Peyer's patch (tissue), 4 donors: ENCODE results near the gene RHOJ. TPM values are rescaled to one million over a fixed set of nuclear protein-coding genes. Genes with fewer than 3 reads are reported as not detected.

Experiments used
- DNase-seq, 3 donors: peaks; one replicate each; pipeline ENCODE4 v3.0.0-alpha.2; 2017 to 2019
- H3K27ac ChIP-seq, 4 donors: fragments of 200-600 bp; sonication (generic); one replicate each; pipeline ENCODE4 v1.5.1; 2016 to 2019
- H3K27me3 ChIP-seq, 2 donors: fragments of 200-600 bp; sonication (generic); one replicate each; pipeline ENCODE4 v1.5.1; 2019
- H3K36me3 ChIP-seq, 3 donors: fragments of 200-600 bp; sonication (generic); one replicate each; pipeline ENCODE4 v1.5.1; 2016 to 2019
- H3K4me1 ChIP-seq, 4 donors: fragments of 200-600 bp; sonication (generic); one replicate each; pipeline ENCODE4 v1.5.1; 2016 to 2019
- H3K4me3 ChIP-seq, 4 donors: fragments of 200-600 bp; sonication (generic); 1 replicate in 3 of 4; 2 replicates in 1 of 4; pipeline ENCODE4 v1.5.1; 2016 to 2019; ENCODE audit warnings: mild to moderate bottlenecking in 1 of 4
- H3K9me3 ChIP-seq, 4 donors: fragments of 200-600 bp; sonication (generic); one replicate each; pipeline ENCODE4 v1.5.1; 2016 to 2019; ENCODE audit warnings: mild to moderate bottlenecking in 1 of 4
- POLR2A ChIP-seq, 2 donors: fragments of 450-650 bp; IDR thresholded peaks; one replicate each; pipeline ENCODE4 v1.5.1; 2017; ENCODE audit warnings: antibody characterized with exemption in 2 of 2, mild to moderate bottlenecking in 2 of 2, moderate library complexity in 2 of 2
- total RNA-seq, 4 donors: library from RNA; depleted of rRNA; stranded (reverse); fragments of >200 nt; gene quantifications; one replicate each; pipeline ENCODE4 v1.1.0, GENCODE V29; 2016
- TF ChIP-seq, protein P1 (sequence below), 6 experiments: fragments of 450-650 bp in 4 of 6; fragments of 200-600 bp in 2 of 6; sonication (generic) in 1 of 6; IDR thresholded peaks; one replicate each; pipeline ENCODE4 v1.5.1; 2017 to 2019; ENCODE audit warnings: antibody characterized with exemption in 6 of 6, mild to moderate bottlenecking in 3 of 6, moderate library complexity in 1 of 6

The RHOJ gene
- total RNA-seq, 4 donors from 2014 or later: 3.0 to 43.7 (median 4.7) TPM

DNA sequence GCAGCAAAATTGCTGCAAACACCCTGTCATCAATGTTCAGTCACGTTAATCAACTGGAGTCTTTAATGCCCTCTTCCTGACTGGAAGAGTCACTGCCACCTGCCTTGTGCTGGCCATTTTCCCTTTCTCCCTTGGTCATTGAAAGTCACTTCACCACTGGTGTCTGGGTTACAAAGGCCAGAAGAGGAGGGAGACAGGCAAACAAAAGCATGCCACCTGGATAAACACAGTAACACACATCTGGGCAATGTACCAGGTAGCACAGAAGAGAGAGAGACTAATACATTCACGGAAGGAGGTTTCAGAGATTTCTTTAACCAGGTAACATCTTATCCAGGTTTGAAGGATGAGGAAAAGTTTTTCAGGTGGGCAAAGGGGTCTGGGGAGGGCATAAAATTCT is 81.8 kb downstream of the RHOJ start:
- no peaks in the 10 kb centered on the region for H3K4me1 ChIP-seq
- no peak overlapping the region for H3K27ac ChIP-seq
- H3K27me3 ChIP-seq: no peaks in the 10 kb centered on the region
- H3K9me3 ChIP-seq: no peaks in the 10 kb centered on the region
- no peak overlapping the region for H3K4me3 ChIP-seq
- no peak for TF ChIP-seq POLR2A (IDR thresholded peaks at IDR 0.05)
- TF ChIP-seq, protein P1, sequence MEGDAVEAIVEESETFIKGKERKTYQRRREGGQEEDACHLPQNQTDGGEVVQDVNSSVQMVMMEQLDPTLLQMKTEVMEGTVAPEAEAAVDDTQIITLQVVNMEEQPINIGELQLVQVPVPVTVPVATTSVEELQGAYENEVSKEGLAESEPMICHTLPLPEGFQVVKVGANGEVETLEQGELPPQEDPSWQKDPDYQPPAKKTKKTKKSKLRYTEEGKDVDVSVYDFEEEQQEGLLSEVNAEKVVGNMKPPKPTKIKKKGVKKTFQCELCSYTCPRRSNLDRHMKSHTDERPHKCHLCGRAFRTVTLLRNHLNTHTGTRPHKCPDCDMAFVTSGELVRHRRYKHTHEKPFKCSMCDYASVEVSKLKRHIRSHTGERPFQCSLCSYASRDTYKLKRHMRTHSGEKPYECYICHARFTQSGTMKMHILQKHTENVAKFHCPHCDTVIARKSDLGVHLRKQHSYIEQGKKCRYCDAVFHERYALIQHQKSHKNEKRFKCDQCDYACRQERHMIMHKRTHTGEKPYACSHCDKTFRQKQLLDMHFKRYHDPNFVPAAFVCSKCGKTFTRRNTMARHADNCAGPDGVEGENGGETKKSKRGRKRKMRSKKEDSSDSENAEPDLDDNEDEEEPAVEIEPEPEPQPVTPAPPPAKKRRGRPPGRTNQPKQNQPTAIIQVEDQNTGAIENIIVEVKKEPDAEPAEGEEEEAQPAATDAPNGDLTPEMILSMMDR (IDR thresholded peaks at IDR 0.05): no peak
- H3K36me3 ChIP-seq: no peaks in the 10 kb centered on the region
- no peak for DNase-seq

DNA sequence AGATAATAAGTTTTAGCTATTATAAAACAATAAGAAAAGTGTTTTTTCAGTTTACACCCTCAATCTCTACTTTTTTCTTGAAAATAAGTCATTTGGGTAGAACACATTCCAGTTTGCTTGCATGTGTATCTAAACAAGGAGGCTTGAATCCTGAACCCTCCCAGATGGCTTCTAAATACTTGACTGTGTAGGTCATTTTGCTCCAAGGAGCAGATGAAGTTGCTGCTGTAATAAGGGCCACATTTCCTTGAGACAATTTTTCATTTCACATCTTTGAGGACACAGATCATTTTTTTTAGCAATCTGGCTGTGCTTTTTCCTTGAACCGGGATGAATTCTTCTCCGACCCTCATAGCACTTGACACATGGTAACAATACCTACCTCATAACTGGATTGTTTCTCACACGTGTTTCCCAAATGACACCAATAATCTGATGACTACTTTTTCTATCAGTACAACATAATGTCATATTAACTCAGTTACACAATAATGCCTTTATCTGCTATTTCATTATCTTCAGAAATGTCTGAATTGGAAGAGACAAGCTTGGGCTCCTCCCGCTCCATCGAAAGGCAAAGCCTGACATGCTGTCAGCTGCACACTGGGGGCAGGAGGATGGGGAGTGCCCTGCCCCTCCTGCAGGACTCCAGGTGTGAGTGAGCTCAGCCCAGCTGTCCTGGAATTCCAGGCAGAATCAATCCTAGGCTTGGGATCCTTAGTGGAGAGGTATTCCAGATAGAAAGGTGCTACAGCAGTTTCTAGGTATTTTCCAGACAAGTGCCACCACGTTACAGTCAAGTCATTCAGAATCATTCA is 83.6 kb downstream of the RHOJ start:
- H3K4me3 ChIP-seq: no peak overlapping the region
- no peaks in the 10 kb centered on the region for H3K27me3 ChIP-seq
- no peaks in the 10 kb centered on the region for H3K4me1 ChIP-seq
- no peak for DNase-seq
- H3K9me3 ChIP-seq: no peaks in the 10 kb centered on the region
- no peaks in the 10 kb centered on the region for H3K36me3 ChIP-seq
- TF ChIP-seq, protein P1 (IDR thresholded peaks at IDR 0.05): no peak
- TF ChIP-seq POLR2A (IDR thresholded peaks at IDR 0.05): no peak
- H3K27ac ChIP-seq: no peak overlapping the region

DNA sequence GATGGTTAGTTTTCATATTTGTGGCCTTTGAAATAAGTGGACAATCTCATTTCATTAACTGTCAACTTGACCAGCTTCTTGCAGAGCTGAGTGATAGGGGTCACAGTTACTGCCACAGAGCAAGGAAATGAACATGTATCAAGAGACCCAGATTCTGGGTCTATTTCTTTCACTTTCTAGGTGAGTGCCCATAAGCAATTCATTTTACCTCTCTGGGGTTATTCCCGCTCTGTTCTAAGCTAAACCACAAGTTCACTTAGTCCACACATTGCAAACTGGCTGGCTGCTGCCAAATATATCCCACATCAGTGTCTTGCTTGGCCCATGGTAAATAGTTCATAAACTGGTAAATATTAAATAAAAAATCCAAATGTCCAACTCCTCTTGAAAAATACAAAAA is 84.6 kb downstream of the RHOJ start:
- no peak for TF ChIP-seq POLR2A (IDR thresholded peaks at IDR 0.05)
- Histone ChIP-seq H3K27ac (no peak overlapping the region), H3K36me3 (no peaks in the 10 kb centered on the region), H3K27me3 (no peaks in the 10 kb centered on the region), H3K9me3 (no peaks in the 10 kb centered on the region), H3K4me3 (no peak overlapping the region), H3K4me1 (no peaks in the 10 kb centered on the region)
- no peak for DNase-seq

DNA sequence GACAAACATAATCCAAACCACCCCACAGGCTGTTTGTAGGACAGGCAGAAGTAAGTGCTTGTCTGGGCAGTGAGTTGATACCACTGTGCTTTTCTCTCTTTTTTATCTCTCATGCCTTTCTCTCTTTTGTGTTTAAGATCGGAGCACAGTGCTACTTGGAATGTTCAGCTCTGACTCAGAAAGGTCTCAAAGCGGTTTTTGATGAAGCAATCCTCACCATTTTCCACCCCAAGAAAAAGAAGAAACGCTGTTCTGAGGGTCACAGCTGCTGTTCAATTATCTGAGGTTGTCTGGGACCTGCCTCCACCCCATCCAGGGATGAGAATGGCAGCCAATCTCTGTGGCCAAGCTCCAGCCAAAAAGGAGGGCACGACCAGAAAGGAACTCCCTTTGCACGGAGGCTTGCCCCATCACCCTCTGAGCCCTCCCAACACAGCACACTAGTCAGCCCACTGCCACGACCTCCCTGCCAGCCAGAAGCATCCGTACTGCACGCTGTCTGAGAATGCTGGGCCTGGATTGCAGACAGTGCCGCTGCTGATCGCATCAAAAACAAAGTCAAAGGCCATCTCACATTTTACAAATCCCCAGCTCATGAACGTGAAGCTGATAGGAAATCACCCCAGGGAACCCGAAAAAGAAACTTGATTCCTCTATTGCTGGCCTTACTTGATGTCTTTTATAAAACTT is 86.6 kb downstream of the RHOJ start:
- TF ChIP-seq POLR2A (IDR thresholded peaks at IDR 0.05): no peak
- TF ChIP-seq, protein P1 (IDR thresholded peaks at IDR 0.05): no peak
- H3K27ac ChIP-seq: no peak overlapping the region
- H3K4me1 ChIP-seq: no peaks in the 10 kb centered on the region
- no peak for DNase-seq
- no peaks in the 10 kb centered on the region for H3K36me3 ChIP-seq
- no peak overlapping the region for H3K4me3 ChIP-seq
- H3K9me3 ChIP-seq: no peaks in the 10 kb centered on the region
- H3K27me3 ChIP-seq: no peaks in the 10 kb centered on the region

DNA sequence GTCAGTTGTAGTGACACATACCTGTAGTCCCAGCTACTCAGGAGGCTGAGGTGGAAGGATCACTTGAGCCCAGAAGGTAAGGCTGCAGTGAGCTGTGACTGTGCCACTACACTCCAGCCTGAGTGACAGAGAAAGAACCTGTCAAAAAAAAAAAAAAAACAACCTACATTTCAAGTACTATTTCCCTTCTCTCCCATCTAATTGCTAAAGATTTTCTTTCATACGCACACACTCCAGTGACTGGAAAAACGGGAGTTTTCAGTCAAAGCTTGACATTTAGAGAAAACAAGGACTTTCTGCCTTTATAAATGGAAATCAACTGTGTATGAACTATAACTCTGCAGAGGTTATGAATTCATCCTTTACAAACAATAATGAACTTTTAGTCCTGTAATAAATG is 88.6 kb downstream of the RHOJ start:
- no peaks in the 10 kb centered on the region for H3K36me3 ChIP-seq
- H3K4me1 ChIP-seq: no peaks in the 10 kb centered on the region
- no peaks in the 10 kb centered on the region for H3K27me3 ChIP-seq
- no peak overlapping the region for H3K27ac ChIP-seq
- no peak for DNase-seq
- H3K9me3 ChIP-seq: no peaks in the 10 kb centered on the region
- TF ChIP-seq, protein P1 (IDR thresholded peaks at IDR 0.05): no peak
- no peak for TF ChIP-seq POLR2A (IDR thresholded peaks at IDR 0.05)
- H3K4me3 ChIP-seq: no peak overlapping the region

DNA sequence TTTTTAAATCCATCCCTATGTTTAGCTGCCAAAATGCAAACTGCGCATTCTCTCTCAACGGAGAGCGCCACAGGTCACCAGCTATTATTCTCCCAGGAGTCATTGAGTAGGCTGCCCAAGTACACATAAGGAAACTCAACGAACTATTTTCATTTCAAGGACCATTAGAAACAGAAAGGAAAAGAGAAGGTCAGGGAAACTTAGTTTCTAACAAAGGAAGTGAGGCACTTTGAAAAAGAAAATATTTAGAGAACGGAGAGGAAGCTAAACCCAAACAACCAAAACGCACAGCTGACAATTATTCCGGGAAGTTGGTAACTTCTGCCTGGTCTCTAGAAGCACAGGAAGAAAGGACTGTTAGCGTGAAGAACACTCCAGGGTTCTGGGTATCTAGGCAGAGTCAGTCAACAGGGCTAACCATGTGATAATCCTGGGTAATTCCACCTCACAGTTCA is 91.0 kb downstream of the RHOJ start:
- Histone ChIP-seq H3K36me3 (no peaks in the 10 kb centered on the region), H3K27me3 (no peaks in the 10 kb centered on the region), H3K27ac (peak overlapping the region in 3 of 4 donors; percentile 3 to 59 (median 29)), H3K4me1 (no peaks in the 10 kb centered on the region), H3K4me3 (no peak overlapping the region), H3K9me3 (no peaks in the 10 kb centered on the region)
- TF ChIP-seq, protein P1 (IDR thresholded peaks at IDR 0.05): no peak
- TF ChIP-seq POLR2A (IDR thresholded peaks at IDR 0.05): no peak
- DNase-seq: no peak
